GM12878 (cell line): ENCODE results near the gene AP4E1. TPM values are rescaled to one million over a fixed set of nuclear protein-coding genes. Genes with fewer than 3 reads are reported as not detected.

Source experiments
- ATAC-seq: fragments of 200-7000 bp; cut with Tn5 transposase; 3 replicates; pipeline ENCODE4 v1.9.1; 2020; ENCODE audit warnings: mild to moderate bottlenecking, moderate library complexity
- BruUV-seq: library from RNA; stranded (reverse); fragments of 400-500 nt; replicated peaks from 2 replicates; lab custom pipeline; 2021; lab: Mats Ljungman, UMichigan
- CTCF ChIA-PET: fragments of 300-600 bp; sonication (Branson Sonifier 250); formaldehyde crosslinking; extraction: SDS; loops from one replicate; lab custom pipeline; 2021; ENCODE audit warnings: inconsistent platforms; lab: Yijun Ruan, JAX
- POLR2A ChIA-PET: fragments of 350-600 bp; formaldehyde crosslinking; extraction: SDS; loops from one replicate; lab custom pipeline; 2021; ENCODE audit warnings: inconsistent platforms; lab: Charles Lee
- RAD21 ChIA-PET: fragments of 300-600 bp; sonication (Branson Sonifier 250); formaldehyde crosslinking; loops from one replicate; lab custom pipeline; 2023; ENCODE audit warnings: antibody characterized with exemption; ENCODE audit not compliant: unreplicated experiment; lab: Charles Lee
- SMC1A ChIA-PET: fragments of 300-600 bp; sonication (Branson Sonifier 250); formaldehyde crosslinking; loops from one replicate; lab custom pipeline; 2023; ENCODE audit not compliant: unreplicated experiment, uncharacterized antibody; lab: Charles Lee
- DNase-seq: peaks from one replicate; pipeline ENCODE4 v3.0.0-alpha.2; 2011; ENCODE audit warnings: low read depth, low spot score
- FAIRE-seq: peaks from 3 replicates; lab custom pipeline; 2011; peaks lifted over from hg19 to GRCh38; lab: Jason Lieb, UNC
- H2AFZ ChIP-seq: 2 replicates; pipeline ENCODE4 v1.6.0; 2011; ENCODE audit warnings: low read depth, low read length, control low read depth; ENCODE audit not compliant: control insufficient read depth
- H3K27ac ChIP-seq: 2 replicates; pipeline ENCODE4 v1.5.1; 2011; ENCODE audit warnings: control low read depth; ENCODE audit not compliant: control insufficient read depth, insufficient read depth
- H3K27me3 ChIP-seq, 2 experiments: replicated peaks in 1 of 2; 2 replicates each; pipeline versions ENCODE4 v1.6.0 to v1.6.1; 2011; ENCODE audit warnings: low read length in 1 of 2; ENCODE audit not compliant: control insufficient read depth in 2 of 2, insufficient read depth in 2 of 2
- H3K36me3 ChIP-seq, 2 experiments: 2 replicates each; pipeline ENCODE4 v1.5.1; 2011; ENCODE audit warnings: low read length in 1 of 2; ENCODE audit not compliant: control insufficient read depth in 2 of 2, insufficient read depth in 2 of 2
- H3K4me1 ChIP-seq: 2 replicates; pipeline ENCODE4 v1.6.1; 2011; ENCODE audit warnings: mild to moderate bottlenecking, low read length, moderate library complexity, mixed read lengths; ENCODE audit not compliant: control insufficient read depth, insufficient read depth
- H3K4me2 ChIP-seq: 2 replicates; pipeline ENCODE4 v1.6.0; 2011; ENCODE audit warnings: control low read depth; ENCODE audit not compliant: control insufficient read depth, insufficient read depth
- H3K4me3 ChIP-seq: fragments of 200-600 bp; sonication (generic); 2 replicates; pipeline ENCODE4 v1.5.1; 2016
- H3K79me2 ChIP-seq: 2 replicates; pipeline ENCODE4 v1.6.0; 2011; ENCODE audit warnings: low read length; ENCODE audit not compliant: control insufficient read depth, insufficient read depth
- H3K9ac ChIP-seq: 2 replicates; pipeline ENCODE4 v1.8.0; 2011; ENCODE audit warnings: low read length, control low read depth, mixed read lengths; ENCODE audit not compliant: control insufficient read depth, insufficient read depth
- H3K9me3 ChIP-seq: replicated peaks from 3 replicates; pipeline ENCODE4 v1.5.1; 2011; ENCODE audit warnings: mild to moderate bottlenecking, low read length; ENCODE audit not compliant: control insufficient read depth, insufficient read depth
- H4K20me1 ChIP-seq: 2 replicates; pipeline ENCODE4 v1.6.0; 2011; ENCODE audit not compliant: control insufficient read depth, insufficient read depth
- EP300 ChIP-seq, 2 experiments: fragments of 150-350 bp in 1 of 2; IDR thresholded peaks; 2 replicates each; pipeline ENCODE4 v1.6.1; 2011 to 2012; ENCODE audit warnings: low read depth in 2 of 2, low read length in 2 of 2, borderline replicate concordance in 1 of 2, improper control_type of control experiment in 1 of 2, inconsistent platforms in 1 of 2; ENCODE audit not compliant: control insufficient read depth in 1 of 2
- GATAD2B ChIP-seq: fragments of 450-650 bp; conservative IDR thresholded peaks from 2 replicates; pipeline ENCODE4 v1.6.1; 2017; ENCODE audit warnings: low read depth, mild to moderate bottlenecking, moderate library complexity
- IRF4 ChIP-seq: IDR thresholded peaks from 2 replicates; pipeline ENCODE4 v1.6.1; 2011; ENCODE audit warnings: low read depth, low read length
- JUND ChIP-seq: IDR thresholded peaks from 2 replicates; pipeline ENCODE4 v1.6.1; 2012; ENCODE audit warnings: low read depth, mild to moderate bottlenecking, low read length, improper control_type of control experiment, moderate library complexity
- KLF5 ChIP-seq: fragments of 450-650 bp; IDR thresholded peaks from 2 replicates; pipeline ENCODE4 v1.6.1; 2014; ENCODE audit warnings: mild to moderate bottlenecking; ENCODE audit not compliant: partially characterized antibody
- MTA2 ChIP-seq: fragments of 450-650 bp; IDR thresholded peaks from 2 replicates; pipeline ENCODE4 v1.6.1; 2016; ENCODE audit warnings: low read depth, mild to moderate bottlenecking, moderate library complexity
- NFXL1 ChIP-seq: fragments of 450-650 bp; IDR thresholded peaks from 2 replicates; pipeline ENCODE4 v1.6.1; 2017; ENCODE audit warnings: antibody characterized with exemption, mild to moderate bottlenecking, borderline replicate concordance
- NRF1 ChIP-seq: conservative IDR thresholded peaks from 2 replicates; pipeline ENCODE4 v1.6.1; 2011; ENCODE audit warnings: mild to moderate bottlenecking, low read depth, low read length, improper control_type of control experiment
- RAD21 ChIP-seq: IDR thresholded peaks from 2 replicates; pipeline ENCODE4 v1.6.1; 2011; ENCODE audit warnings: mild to moderate bottlenecking, low read depth, low read length, moderate library complexity; ENCODE audit not compliant: insufficient read depth
- RFX5 ChIP-seq: IDR thresholded peaks from 2 replicates; pipeline ENCODE4 v1.6.1; 2011; ENCODE audit warnings: low read depth, low read length, improper control_type of control experiment
- TCF7 ChIP-seq: IDR thresholded peaks from 2 replicates; pipeline ENCODE4 v1.6.1; 2014; ENCODE audit warnings: antibody characterized with exemption, borderline replicate concordance
- in situ Hi-C: fragments of 300-500 bp; cut with MboI; formaldehyde crosslinking; loops from 9 replicates; pipeline ENCODE4 v1.14.3; 2018; ENCODE audit warnings: mixed read lengths
- intact Hi-C: fragments of 100-400 bp; cut with micrococcal nuclease; formaldehyde crosslinking; loops from one replicate; pipeline ENCODE4 v1.14.2; 2022; ENCODE audit not compliant: unreplicated experiment
- polyA plus RNA-seq, 11 experiments: library from polyadenylated mRNA; depleted of rRNA in 4 of 11; unstranded in 6 of 11; stranded (reverse) in 5 of 11; fragments of >200 nt; fragmentation: Nextera tagmentation in 4 of 11; fragmentation: Illumina TruSeq in 1 of 11; extraction: Ambion mirVana in 4 of 11; extraction: Trizol in 1 of 11; gene quantifications; 1 replicate in 1 of 11; 2 replicates in 10 of 11; pipeline versions ENCODE4 v1.2.1 to v1.2.3, GENCODE V29; 2011 to 2016; ENCODE audit warnings: inconsistent platforms in 2 of 11, missing spikeins in 2 of 11, low read depth in 1 of 11
- total RNA-seq, 4 experiments: library from RNA; depleted of rRNA in 3 of 4; stranded (reverse); fragments of >200 nt in 3 of 4; fragmentation: Illumina TruSeq in 1 of 4; extraction: Trizol in 1 of 4; gene quantifications; 2 replicates each; pipeline versions ENCODE4 v1.2.1 to v1.2.3, GENCODE V29; 2013 to 2021
- TF ChIP-seq, protein P1 (sequence below): IDR thresholded peaks from 2 replicates; pipeline ENCODE4 v1.6.1; 2012; ENCODE audit warnings: low read depth, low read length, improper control_type of control experiment
- TF ChIP-seq, protein P2 (sequence below): IDR thresholded peaks from 2 replicates; pipeline ENCODE4 v1.6.1; 2012; ENCODE audit warnings: low read depth, low read length, improper control_type of control experiment
- TF ChIP-seq, protein P3 (sequence below): fragments of 450-650 bp; IDR thresholded peaks from 2 replicates; pipeline ENCODE4 v1.6.1; 2017; ENCODE audit warnings: borderline replicate concordance
- TF ChIP-seq, protein P4 (sequence below): fragments of 450-650 bp; IDR thresholded peaks from 2 replicates; pipeline ENCODE4 v1.6.1; 2018; ENCODE audit warnings: borderline replicate concordance, mild to moderate bottlenecking; ENCODE audit not compliant: partially characterized antibody

Gene AP4E1
- total and polyA plus RNA-seq, 10 of the 15 experiments (the other 5 are each of a cell fraction or from before 2014, with no cell fraction given): 1.2 to 11.4 (median 6.7) TPM

DNA sequence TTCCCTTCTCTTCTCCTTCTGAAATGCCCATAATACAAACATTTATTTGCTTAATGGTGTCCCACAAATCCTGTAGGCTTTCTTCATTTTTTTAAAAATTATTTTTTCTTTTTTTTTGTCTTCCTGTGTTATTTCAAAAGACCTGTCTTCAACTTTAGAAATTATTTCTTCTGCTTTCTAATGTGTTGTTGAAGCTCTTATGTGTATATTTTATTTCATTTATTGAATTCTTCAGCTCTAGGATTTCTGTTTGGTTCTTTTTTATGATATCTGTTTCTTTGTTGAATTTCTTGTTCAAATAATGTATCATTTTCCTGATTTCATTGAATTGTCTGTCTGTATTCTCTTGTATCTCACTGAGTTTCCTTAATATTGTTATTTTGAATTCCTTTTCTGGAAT lies 63.1 kb downstream of the AP4E1 start:
- no peak for TF ChIP-seq TCF7
- TF ChIP-seq MTA2: no peak
- TF ChIP-seq IRF4: no peak
- no peak for TF ChIP-seq EP300 (IDR thresholded peaks at IDR 0.05; ENCODE audit: borderline replicate concordance in 1 of 2, control insufficient read depth in 1 of 2, low read depth in 2 of 2, low read length in 2 of 2)
- TF ChIP-seq, protein P1, sequence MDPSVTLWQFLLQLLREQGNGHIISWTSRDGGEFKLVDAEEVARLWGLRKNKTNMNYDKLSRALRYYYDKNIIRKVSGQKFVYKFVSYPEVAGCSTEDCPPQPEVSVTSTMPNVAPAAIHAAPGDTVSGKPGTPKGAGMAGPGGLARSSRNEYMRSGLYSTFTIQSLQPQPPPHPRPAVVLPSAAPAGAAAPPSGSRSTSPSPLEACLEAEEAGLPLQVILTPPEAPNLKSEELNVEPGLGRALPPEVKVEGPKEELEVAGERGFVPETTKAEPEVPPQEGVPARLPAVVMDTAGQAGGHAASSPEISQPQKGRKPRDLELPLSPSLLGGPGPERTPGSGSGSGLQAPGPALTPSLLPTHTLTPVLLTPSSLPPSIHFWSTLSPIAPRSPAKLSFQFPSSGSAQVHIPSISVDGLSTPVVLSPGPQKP: no peak
- TF ChIP-seq NFXL1: no peak
- TF ChIP-seq KLF5: no peak
- TF ChIP-seq RAD21: no peak
- TF ChIP-seq RFX5: no peak
- TF ChIP-seq, protein P2, sequence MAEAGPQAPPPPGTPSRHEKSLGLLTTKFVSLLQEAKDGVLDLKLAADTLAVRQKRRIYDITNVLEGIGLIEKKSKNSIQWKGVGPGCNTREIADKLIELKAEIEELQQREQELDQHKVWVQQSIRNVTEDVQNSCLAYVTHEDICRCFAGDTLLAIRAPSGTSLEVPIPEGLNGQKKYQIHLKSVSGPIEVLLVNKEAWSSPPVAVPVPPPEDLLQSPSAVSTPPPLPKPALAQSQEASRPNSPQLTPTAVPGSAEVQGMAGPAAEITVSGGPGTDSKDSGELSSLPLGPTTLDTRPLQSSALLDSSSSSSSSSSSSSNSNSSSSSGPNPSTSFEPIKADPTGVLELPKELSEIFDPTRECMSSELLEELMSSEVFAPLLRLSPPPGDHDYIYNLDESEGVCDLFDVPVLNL: no peak
- TF ChIP-seq, protein P3, sequence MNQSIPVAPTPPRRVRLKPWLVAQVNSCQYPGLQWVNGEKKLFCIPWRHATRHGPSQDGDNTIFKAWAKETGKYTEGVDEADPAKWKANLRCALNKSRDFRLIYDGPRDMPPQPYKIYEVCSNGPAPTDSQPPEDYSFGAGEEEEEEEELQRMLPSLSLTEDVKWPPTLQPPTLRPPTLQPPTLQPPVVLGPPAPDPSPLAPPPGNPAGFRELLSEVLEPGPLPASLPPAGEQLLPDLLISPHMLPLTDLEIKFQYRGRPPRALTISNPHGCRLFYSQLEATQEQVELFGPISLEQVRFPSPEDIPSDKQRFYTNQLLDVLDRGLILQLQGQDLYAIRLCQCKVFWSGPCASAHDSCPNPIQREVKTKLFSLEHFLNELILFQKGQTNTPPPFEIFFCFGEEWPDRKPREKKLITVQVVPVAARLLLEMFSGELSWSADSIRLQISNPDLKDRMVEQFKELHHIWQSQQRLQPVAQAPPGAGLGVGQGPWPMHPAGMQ: no peak
- no peak for TF ChIP-seq GATAD2B
- TF ChIP-seq NRF1: no peak
- TF ChIP-seq, protein P4, sequence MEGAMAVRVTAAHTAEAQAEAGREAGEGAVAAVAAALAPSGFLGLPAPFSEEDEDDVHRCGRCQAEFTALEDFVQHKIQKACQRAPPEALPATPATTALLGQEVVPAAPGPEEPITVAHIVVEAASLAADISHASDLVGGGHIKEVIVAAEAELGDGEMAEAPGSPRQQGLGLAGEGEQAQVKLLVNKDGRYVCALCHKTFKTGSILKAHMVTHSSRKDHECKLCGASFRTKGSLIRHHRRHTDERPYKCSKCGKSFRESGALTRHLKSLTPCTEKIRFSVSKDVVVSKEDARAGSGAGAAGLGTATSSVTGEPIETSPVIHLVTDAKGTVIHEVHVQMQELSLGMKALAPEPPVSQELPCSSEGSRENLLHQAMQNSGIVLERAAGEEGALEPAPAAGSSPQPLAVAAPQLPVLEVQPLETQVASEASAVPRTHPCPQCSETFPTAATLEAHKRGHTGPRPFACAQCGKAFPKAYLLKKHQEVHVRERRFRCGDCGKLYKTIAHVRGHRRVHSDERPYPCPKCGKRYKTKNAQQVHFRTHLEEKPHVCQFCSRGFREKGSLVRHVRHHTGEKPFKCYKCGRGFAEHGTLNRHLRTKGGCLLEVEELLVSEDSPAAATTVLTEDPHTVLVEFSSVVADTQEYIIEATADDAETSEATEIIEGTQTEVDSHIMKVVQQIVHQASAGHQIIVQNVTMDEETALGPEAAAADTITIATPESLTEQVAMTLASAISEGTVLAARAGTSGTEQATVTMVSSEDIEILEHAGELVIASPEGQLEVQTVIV: no peak
- TF ChIP-seq JUND: no peak
- ChIA-PET SMC1A (no interaction called here), POLR2A (interaction anchor here (0.6 to 1.0 kb wide), 2 partner anchors 11 to 69 kb away, joined by 3 read pairs; no protein-coding TSS in a partner anchor), RAD21 (no interaction called here), CTCF (no interaction called here)
- Histone ChIP-seq H3K4me1 (no peaks in the 10 kb centered on the region), H3K4me2 (no peak overlapping the region), H2AFZ (no peak overlapping the region), H3K27ac (no peak overlapping the region), H4K20me1 (no peaks in the 10 kb centered on the region), H3K4me3 (no peak overlapping the region), H3K79me2 (no peaks in the 10 kb centered on the region), H3K36me3 (peaks cover 3 to 5% of the 10 kb centered on the region in 2 experiments; a peak in 3 of 4 replicates), H3K9me3 (peaks cover 12% of the 10 kb centered on the region), H3K9ac (no peak overlapping the region), H3K27me3 (no peaks in the 10 kb centered on the region)
- in situ Hi-C loops (no loop called here), intact Hi-C loops (no loop called here)
- ATAC-seq (no peak), FAIRE-seq (no peak), DNase-seq (no peak)
- BruUV-seq: no TSS peak
